GM19467 (cell line): ENCODE results near the gene BAIAP2L2.
"Not testable (repeated sequence)": the region's sequence is repeated elsewhere in the genome, so short reads cannot be mapped to it uniquely, and the experiment has no call there.

Experiments
- ATAC-seq: cut with Tn5 transposase; IDR thresholded peaks from one replicate; pipeline ENCODE4 v1.9.1; 2021; ENCODE audit warnings: mild to moderate bottlenecking, moderate library complexity; ENCODE audit not compliant: unreplicated experiment

The BAIAP2L2 gene

GRCh38 chr22:38129021-38129420, 18.5 kb upstream of the BAIAP2L2 start:
- no peak for ATAC-seq

DNA sequence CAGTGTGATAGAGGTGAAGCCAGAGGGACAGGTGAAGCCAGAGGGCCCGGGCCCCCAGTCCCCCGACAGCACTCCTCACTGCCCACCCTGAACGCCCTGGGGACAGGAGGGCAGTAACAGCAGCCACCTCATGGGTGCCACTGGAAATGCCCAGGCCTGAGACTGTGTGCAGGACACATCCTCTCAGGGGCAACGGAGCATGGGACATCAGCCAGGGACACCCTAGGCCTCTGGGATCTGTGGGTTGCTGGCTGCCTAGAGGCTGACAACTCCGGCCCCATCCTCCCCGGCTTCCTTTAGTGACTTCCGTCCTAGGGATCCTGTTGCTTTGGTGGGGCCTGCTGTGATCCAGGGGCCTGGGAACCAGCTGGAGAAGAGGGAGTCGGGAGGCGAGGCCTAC, 17.4 kb upstream of the BAIAP2L2 start:
- ATAC-seq = no peak

DNA sequence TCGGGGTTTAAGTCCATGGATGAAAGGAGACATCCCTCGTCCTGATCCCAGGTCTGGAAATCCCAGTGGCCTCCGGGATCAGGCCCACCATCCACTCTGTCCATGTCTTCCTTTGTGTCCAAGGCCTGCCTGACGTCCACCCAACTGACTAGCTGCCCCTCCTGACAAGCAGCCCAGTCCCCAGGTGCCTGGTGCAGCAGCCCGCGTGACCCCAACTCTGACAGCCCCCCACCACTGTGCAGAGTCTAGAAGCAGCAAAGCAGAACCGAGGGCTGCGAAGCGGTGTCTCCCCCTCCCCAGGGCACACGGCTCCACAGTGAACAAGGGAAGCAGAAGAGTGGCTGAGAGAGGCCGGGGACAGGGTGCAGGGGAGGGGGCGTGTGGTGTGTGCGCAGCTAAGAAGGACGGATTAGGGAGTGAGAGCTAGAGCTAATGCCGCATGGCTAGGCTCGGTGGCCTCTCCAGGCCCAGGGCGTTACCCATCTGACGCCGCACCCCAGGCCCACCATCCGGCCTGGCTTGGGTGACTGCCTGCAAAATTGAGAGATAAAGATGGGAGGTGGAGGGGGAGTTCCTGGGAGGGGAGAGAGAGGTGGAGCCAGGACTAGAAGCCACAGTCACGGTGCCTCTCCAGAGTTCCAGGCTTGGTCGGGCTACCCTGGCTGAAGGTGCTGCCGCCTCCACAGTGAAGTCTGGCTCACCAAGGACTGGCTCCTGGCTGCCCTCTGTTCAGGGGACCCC, 16.6 kb upstream of the BAIAP2L2 start:
- no peak for ATAC-seq

DNA sequence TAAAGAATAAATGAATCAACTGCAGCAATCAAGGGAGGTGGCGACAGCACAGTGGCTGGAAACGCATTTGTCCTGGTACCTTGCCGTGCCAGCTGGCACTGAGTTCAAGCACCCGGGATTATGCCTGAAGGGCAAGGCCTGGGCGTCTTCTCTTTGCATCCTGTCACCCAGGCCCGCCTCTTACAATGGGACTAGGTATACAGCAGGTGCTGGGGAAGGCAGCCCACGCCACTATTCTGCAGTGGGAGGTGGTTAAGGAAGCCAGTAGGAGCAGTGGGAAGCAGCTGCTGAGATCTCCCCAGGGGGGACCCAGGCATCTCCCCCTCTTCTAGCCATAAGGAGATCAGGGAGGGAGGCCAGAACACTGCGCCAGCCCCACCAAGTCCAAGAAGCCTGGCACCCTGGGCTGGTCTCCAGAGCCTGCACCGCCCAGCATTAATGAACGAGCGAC, 15.3 kb upstream of the BAIAP2L2 start:
- no peak for ATAC-seq

DNA sequence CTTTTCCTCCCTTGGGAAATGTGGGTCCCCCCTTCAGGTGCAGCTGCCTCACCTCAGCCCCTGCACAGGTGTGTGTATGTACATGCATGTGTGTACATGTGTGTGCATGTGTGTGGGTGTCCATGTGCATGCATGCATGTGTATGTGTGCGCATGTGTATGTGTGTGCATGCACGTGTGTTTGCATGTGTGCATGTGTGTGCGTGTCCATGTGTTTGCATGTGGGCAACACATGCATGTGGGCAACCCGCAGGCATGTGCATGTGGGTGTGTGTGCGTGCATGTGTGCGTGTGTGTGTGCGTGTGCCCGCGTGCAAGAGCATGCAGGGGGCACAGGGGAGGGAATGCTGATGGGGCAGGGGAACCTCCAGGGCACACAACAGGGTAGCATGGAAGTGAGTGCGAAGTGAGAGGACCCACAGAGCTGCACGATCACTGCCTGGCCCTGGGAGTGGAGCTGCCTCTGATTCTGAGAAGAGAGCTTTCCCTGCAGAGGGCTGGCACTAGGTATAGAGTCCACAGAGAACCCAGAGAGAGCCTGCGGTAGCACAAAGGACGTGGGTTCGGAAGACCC, 14.6 kb upstream of the BAIAP2L2 start:
- no peak for ATAC-seq

GRCh38 chr22:38124236-38124974, 13.9 kb upstream of the BAIAP2L2 start:
- ATAC-seq = no peak

GRCh38 chr22:38122616-38123015, 12.1 kb upstream of the BAIAP2L2 start:
- no peak for ATAC-seq

DNA sequence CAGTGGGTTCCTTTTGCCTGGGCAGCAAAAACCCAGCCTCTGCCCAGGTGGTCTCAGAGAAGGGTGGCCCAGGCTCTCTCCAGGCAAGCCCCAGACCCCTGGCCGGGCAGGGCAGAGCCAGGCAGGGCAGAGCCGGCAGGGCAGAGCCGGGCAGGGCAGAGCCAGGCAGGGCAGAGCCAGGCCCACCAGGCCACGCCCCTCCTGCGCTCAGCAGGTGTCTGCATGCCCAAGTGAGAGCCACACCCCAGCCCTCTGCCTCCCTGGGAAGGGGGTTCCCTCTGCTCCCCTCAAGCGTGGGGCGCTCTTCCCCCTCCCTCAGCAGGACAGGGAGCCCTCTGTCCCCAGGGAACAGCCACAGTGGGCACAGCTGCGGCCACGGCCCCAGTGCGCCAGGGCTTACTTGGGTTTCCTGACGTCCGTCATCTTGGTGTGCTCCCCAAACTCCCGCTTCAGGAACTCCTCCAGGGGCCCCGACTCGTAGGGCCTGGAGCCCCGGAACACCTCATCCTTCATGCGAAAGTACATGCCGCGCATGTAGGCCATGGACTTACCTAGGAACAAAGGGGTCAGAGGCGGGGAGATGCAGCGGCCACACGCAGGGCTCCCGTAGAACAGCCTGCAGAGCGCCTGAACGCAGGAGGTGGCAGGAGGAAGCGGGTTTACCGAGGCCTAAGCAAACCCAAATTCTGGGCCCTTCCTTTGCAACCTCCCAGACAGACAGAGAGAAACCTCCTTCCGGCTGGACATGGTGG, 10.1 kb upstream of the BAIAP2L2 start:
- no peak for ATAC-seq

GRCh38 chr22:38118747-38119146, 8.3 kb upstream of the BAIAP2L2 start:
- ATAC-seq = not testable (repeated sequence)

- ATAC-seq = no peak
These were observed 7.7 kb upstream of the BAIAP2L2 start for GRCh38 chr22:38118182-38118581.

DNA sequence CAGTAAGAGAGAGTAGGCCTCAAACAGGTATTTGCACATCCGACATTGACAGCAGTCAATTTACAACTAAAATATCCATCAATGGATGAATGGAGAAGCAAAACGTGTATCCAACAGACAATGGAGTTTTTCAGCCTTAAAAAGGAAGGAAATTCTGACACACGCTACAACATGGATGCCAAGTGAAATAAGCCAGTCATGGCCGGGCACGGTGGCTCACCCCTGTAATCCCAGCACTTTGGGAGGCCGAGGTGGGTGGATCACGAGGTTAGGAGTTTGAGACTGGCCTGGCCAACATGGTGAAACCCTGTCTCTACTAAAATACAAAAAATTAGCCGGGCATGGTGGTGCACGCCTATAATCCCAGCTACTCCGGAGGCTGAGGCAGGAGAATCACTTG, 7.1 kb upstream of the BAIAP2L2 start:
- ATAC-seq = not testable (repeated sequence)

GRCh38 chr22:38115423-38116205, 5.1 kb upstream of the BAIAP2L2 start:
- ATAC-seq = no peak

GRCh38 chr22:38114484-38115398, 4.3 kb upstream of the BAIAP2L2 start:
- ATAC-seq = no peak

GRCh38 chr22:38112381-38112780, 1.9 kb upstream of the BAIAP2L2 start:
- no peak for ATAC-seq

GRCh38 chr22:38111925-38112355, 1.5 kb upstream of the BAIAP2L2 start:
- no peak for ATAC-seq

DNA sequence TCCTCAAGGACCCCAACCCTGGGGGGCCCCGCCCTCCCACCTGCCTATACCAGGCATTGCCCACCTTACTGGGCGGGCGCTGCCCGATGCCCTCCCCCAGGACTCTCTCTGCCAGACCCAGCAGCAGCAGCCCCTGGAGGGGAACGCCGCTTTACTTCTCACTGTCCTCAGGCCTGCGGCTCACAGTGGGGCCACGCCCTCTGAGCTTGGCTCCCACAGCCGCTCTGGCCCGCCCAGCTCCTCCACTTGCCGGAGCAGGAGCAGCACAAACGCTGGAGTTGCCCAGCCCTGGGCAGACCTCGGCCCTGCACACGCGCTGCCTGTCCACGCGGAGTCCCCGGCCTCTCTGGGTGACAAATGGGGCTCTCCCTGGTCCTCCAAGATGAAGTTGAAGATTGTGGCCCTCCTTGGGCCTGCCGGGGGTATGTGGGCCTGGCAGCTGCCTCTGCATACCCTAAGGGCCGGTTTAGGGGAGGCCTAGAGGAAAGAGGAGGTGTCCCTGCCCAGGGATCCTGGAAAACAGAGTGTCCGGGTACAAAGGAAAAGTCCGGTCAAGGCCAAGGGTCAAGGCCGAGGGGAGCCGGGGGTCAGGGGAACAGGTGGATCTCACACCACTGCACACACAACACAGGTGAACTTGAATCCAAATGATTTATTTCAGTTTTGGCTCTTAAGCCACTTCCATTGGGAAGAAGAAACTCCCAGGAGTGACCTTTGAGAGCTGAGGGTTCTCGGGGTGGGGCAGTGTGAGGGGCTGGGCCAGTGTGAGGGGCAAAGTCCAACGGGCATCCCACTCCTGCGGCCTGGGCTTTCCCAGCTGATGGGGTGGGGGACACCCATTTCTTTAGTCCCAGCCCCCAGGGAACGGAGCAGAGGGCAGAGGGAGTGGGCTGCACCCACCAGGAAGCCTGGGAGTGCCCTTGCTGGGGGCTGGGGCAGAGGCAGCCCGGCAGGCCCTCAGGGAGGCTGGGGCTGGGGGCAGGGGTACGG, 674 bp upstream of the BAIAP2L2 start:
- no peak for ATAC-seq

- ATAC-seq = no peak
These were observed 998 bp downstream of the BAIAP2L2 start for GRCh38 chr22:38109371-38110001.
